GM21529 (cell line): ENCODE measurements around the gene ANKRD42.
A peak's percentile ranks its signal among the peaks of the same experiment; 100 is the strongest.
"Not testable (repeated sequence)": the region's sequence is repeated elsewhere in the genome, so short reads cannot be mapped to it uniquely, and the experiment has no call there.

Experiments
- ATAC-seq: cut with Tn5 transposase; IDR thresholded peaks from one replicate; pipeline ENCODE4 v1.9.1; 2021; ENCODE audit not compliant: unreplicated experiment

The ANKRD42 gene

GRCh38 chr11:83238111-83238510 lies 44.6 kb downstream of the ANKRD42 start:
- ATAC-seq: no peak

- ATAC-seq: peak; percentile 92
These were observed 47.9 kb downstream of the ANKRD42 start for GRCh38 chr11:83241291-83241946.

GRCh38 chr11:83249445-83249844 lies 55.9 kb downstream of the ANKRD42 start:
- ATAC-seq: no peak

- peak; percentile 75 for ATAC-seq
These were observed 56.6 kb downstream of the ANKRD42 start for GRCh38 chr11:83249972-83250593.

GRCh38 chr11:83252266-83252665 lies 58.8 kb downstream of the ANKRD42 start:
- ATAC-seq: no peak

- ATAC-seq: no peak
These were observed 59.4 kb downstream of the ANKRD42 start for GRCh38 chr11:83252941-83253340.

GRCh38 chr11:83255366-83255765 lies 61.9 kb downstream of the ANKRD42 start:
- no peak for ATAC-seq

- ATAC-seq: no peak
These were observed 63.3 kb downstream of the ANKRD42 start for GRCh38 chr11:83256602-83257340.

GRCh38 chr11:83257761-83258168 lies 64.3 kb downstream of the ANKRD42 start:
- ATAC-seq: no peak

- no peak for ATAC-seq
These were observed 66.0 kb downstream of the ANKRD42 start for GRCh38 chr11:83259559-83259958.

- no peak for ATAC-seq
These were observed 71.8 kb downstream of the ANKRD42 start for GRCh38 chr11:83265331-83265730.

GRCh38 chr11:83269080-83269479 lies 75.6 kb downstream of the ANKRD42 start:
- ATAC-seq: not testable (repeated sequence)

- not testable (repeated sequence) for ATAC-seq
These were observed 78.2 kb downstream of the ANKRD42 start for GRCh38 chr11:83271734-83272133.

GRCh38 chr11:83272627-83273026 lies 79.1 kb downstream of the ANKRD42 start:
- no peak for ATAC-seq

GRCh38 chr11:83275888-83276641 lies 82.6 kb downstream of the ANKRD42 start:
- ATAC-seq: no peak

GRCh38 chr11:83278351-83278750 lies 84.8 kb downstream of the ANKRD42 start:
- no peak for ATAC-seq

GRCh38 chr11:83280256-83280655 lies 86.7 kb downstream of the ANKRD42 start:
- ATAC-seq: no peak

- ATAC-seq: no peak
These were observed 88.7 kb downstream of the ANKRD42 start for GRCh38 chr11:83282084-83282716.

- no peak for ATAC-seq
These were observed 91.1 kb downstream of the ANKRD42 start for GRCh38 chr11:83284501-83285150.

GRCh38 chr11:83285151-83285770 lies 91.7 kb downstream of the ANKRD42 start:
- ATAC-seq: peak; percentile 46
